Vagina (tissue), 2 donors: ENCODE measurements around the gene HK2. TPM values are rescaled to one million over a fixed set of nuclear protein-coding genes. Genes with fewer than 3 reads are reported as not detected.
"Not testable (repeated sequence)": the region's sequence is repeated elsewhere in the genome, so short reads cannot be mapped to it uniquely, and the experiment has no call there.

ENCODE experiments used
- DNase-seq, 2 donors: peaks; one replicate each; pipeline ENCODE4 v3.0.0-alpha.2; 2017; ENCODE audit errors: extremely low spot score in 2 of 2
- H3K27ac ChIP-seq: fragments of 200-600 bp; sonication (generic); one replicate; pipeline ENCODE4 v1.5.1; 2019
- H3K27me3 ChIP-seq: fragments of 200-600 bp; sonication (generic); one replicate; pipeline ENCODE4 v1.5.1; 2019
- H3K36me3 ChIP-seq, 2 donors: fragments of 200-600 bp; sonication (generic); one replicate each; pipeline ENCODE4 v1.5.1; 2017 to 2019
- H3K4me1 ChIP-seq: fragments of 200-600 bp; sonication (generic); one replicate; pipeline ENCODE4 v1.5.1; 2019
- H3K4me3 ChIP-seq, 2 donors: fragments of 200-600 bp; sonication (generic); 1 replicate in 1 of 2; 2 replicates in 1 of 2; pipeline ENCODE4 v1.5.1; 2016 to 2019
- H3K9me3 ChIP-seq: fragments of 200-600 bp; sonication (generic); one replicate; pipeline ENCODE4 v1.5.1; 2019
- CTCF ChIP-seq, 3 experiments: fragments of 450-650 bp in 2 of 3; fragments of 200-600 bp in 1 of 3; sonication (generic) in 1 of 3; IDR thresholded peaks; one replicate each; pipeline ENCODE4 v1.5.1; 2017 to 2019; ENCODE audit warnings: antibody characterized with exemption in 3 of 3, mild to moderate bottlenecking in 2 of 3, moderate library complexity in 2 of 3
- POLR2A ChIP-seq, 2 donors: fragments of 450-650 bp; IDR thresholded peaks; one replicate each; pipeline ENCODE4 v1.6.1; 2017; ENCODE audit warnings: antibody characterized with exemption in 2 of 2, mild to moderate bottlenecking in 2 of 2, moderate library complexity in 2 of 2
- POLR2AphosphoS5 ChIP-seq, 2 donors: sonication (generic); formaldehyde crosslinking; IDR thresholded peaks; one replicate each; pipeline ENCODE4 v1.9.0; 2017; ENCODE audit warnings: antibody characterized with exemption in 2 of 2, mild to moderate bottlenecking in 2 of 2, low read depth in 1 of 2; ENCODE audit not compliant: insufficient read depth in 1 of 2
- intact Hi-C: fragments of 100-400 bp; cut with DNase I; formaldehyde crosslinking; loops from one replicate; pipeline ENCODE4 v1.15.1; 2023
- total RNA-seq: library from RNA; depleted of rRNA; stranded (reverse); fragments of >200 nt; gene quantifications from one replicate; pipeline ENCODE4 v1.2.3, GENCODE V29; 2016

The HK2 gene
- total RNA-seq, 1 donor from 2014 or later: 5.4 TPM

- no peaks in the 10 kb centered on the region for H3K27me3 ChIP-seq
- intact Hi-C loops: no loop called here
Observed at GRCh38 chr2:74822771-74823566, 11.0 kb upstream of the HK2 start.

GRCh38 chr2:74824679-74825078, 9.2 kb upstream of the HK2 start:
- H3K36me3 ChIP-seq: no peaks in the 10 kb centered on the region
- H3K4me3 ChIP-seq: no peak overlapping the region
- no peaks in the 10 kb centered on the region for H3K4me1 ChIP-seq
- TF ChIP-seq POLR2AphosphoS5 (IDR thresholded peaks at IDR 0.05; ENCODE audit: insufficient read depth in 1 of 2, low read depth in 1 of 2): no peak
- TF ChIP-seq POLR2A (IDR thresholded peaks at IDR 0.05): no peak
- no peak for TF ChIP-seq CTCF (IDR thresholded peaks at IDR 0.05)
- no peaks in the 10 kb centered on the region for H3K27me3 ChIP-seq
- no peak overlapping the region for H3K27ac ChIP-seq
- intact Hi-C loops: no loop called here
- H3K9me3 ChIP-seq: no peaks in the 10 kb centered on the region
- no peak for DNase-seq

More at GRCh38 chr2:74822771-74823566, 11.0 kb upstream of the HK2 start:
- Histone ChIP-seq H3K27ac (no peak overlapping the region), H3K9me3 (no peaks in the 10 kb centered on the region), H3K4me3 (no peak overlapping the region), H3K36me3 (no peaks in the 10 kb centered on the region), H3K4me1 (no peaks in the 10 kb centered on the region)
- DNase-seq: peak in 1 of 2 donors; percentile 37
- TF ChIP-seq POLR2A (IDR thresholded peaks at IDR 0.05) (no peak), CTCF (IDR thresholded peaks at IDR 0.05) (no peak), POLR2AphosphoS5 (IDR thresholded peaks at IDR 0.05; ENCODE audit: insufficient read depth in 1 of 2, low read depth in 1 of 2) (no peak)

GRCh38 chr2:74828543-74828942, 5.4 kb upstream of the HK2 start:
- DNase-seq: no peak
- TF ChIP-seq POLR2A (IDR thresholded peaks at IDR 0.05) (no peak), CTCF (IDR thresholded peaks at IDR 0.05) (no peak), POLR2AphosphoS5 (IDR thresholded peaks at IDR 0.05; ENCODE audit: insufficient read depth in 1 of 2, low read depth in 1 of 2) (no peak)
- no peak overlapping the region for H3K27ac ChIP-seq
- H3K4me1 ChIP-seq: peaks cover 2% of the 10 kb centered on the region
- H3K36me3 ChIP-seq: no peaks in the 10 kb centered on the region
- intact Hi-C loops: no loop called here
- H3K27me3 ChIP-seq: no peaks in the 10 kb centered on the region
- H3K4me3 ChIP-seq: no peak overlapping the region
- no peaks in the 10 kb centered on the region for H3K9me3 ChIP-seq

GRCh38 chr2:74831693-74832530, 2.0 kb upstream of the HK2 start:
- DNase-seq: no peak
- H3K36me3 ChIP-seq: no peaks in the 10 kb centered on the region
- no peak overlapping the region for H3K4me3 ChIP-seq
- H3K27me3 ChIP-seq: no peaks in the 10 kb centered on the region
- H3K9me3 ChIP-seq: no peaks in the 10 kb centered on the region
- H3K4me1 ChIP-seq: peaks cover 30% of the 10 kb centered on the region
- intact Hi-C loops: no loop called here
- TF ChIP-seq POLR2A (IDR thresholded peaks at IDR 0.05) (no peak), CTCF (IDR thresholded peaks at IDR 0.05) (no peak), POLR2AphosphoS5 (IDR thresholded peaks at IDR 0.05; ENCODE audit: insufficient read depth in 1 of 2, low read depth in 1 of 2) (no peak)
- no peak overlapping the region for H3K27ac ChIP-seq

GRCh38 chr2:74834234-74834791, 386 bp downstream of the HK2 start:
- DNase-seq, intact Hi-C loops: not testable (repeated sequence)

More at GRCh38 chr2:74834234-74834791, 386 bp downstream of the HK2 start:
- not testable (repeated sequence) for H3K27me3 ChIP-seq, H3K9me3 ChIP-seq, H3K36me3 ChIP-seq
- Histone ChIP-seq H3K27ac (peak overlapping the region; percentile 7), H3K4me1 (peaks cover 30% of the 10 kb centered on the region), H3K4me3 (peak overlapping the region; percentile 48 to 58)
